Breast epithelium (tissue), 3 donors: ENCODE results near the gene PSMD8.

ENCODE experiments used
- POLR2A ChIP-seq: fragments of 450-650 bp; IDR thresholded peaks from one replicate; pipeline ENCODE4 v1.6.1; 2016; ENCODE audit warnings: antibody characterized with exemption, mild to moderate bottlenecking, moderate library complexity
- POLR2AphosphoS5 ChIP-seq, 3 donors: sonication (generic); formaldehyde crosslinking; IDR thresholded peaks; one replicate each; pipeline ENCODE4 v1.6.1; 2017; ENCODE audit warnings: antibody characterized with exemption in 3 of 3
- TF ChIP-seq, protein P1 (sequence below), 3 donors: fragments of 450-650 bp; IDR thresholded peaks; one replicate each; pipeline ENCODE4 v1.5.1; 2016 to 2017; ENCODE audit warnings: antibody characterized with exemption in 3 of 3, mild to moderate bottlenecking in 3 of 3, moderate library complexity in 3 of 3

- TF ChIP-seq, protein P1, sequence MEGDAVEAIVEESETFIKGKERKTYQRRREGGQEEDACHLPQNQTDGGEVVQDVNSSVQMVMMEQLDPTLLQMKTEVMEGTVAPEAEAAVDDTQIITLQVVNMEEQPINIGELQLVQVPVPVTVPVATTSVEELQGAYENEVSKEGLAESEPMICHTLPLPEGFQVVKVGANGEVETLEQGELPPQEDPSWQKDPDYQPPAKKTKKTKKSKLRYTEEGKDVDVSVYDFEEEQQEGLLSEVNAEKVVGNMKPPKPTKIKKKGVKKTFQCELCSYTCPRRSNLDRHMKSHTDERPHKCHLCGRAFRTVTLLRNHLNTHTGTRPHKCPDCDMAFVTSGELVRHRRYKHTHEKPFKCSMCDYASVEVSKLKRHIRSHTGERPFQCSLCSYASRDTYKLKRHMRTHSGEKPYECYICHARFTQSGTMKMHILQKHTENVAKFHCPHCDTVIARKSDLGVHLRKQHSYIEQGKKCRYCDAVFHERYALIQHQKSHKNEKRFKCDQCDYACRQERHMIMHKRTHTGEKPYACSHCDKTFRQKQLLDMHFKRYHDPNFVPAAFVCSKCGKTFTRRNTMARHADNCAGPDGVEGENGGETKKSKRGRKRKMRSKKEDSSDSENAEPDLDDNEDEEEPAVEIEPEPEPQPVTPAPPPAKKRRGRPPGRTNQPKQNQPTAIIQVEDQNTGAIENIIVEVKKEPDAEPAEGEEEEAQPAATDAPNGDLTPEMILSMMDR (IDR thresholded peaks at IDR 0.05) = no peak
- no peak for TF ChIP-seq POLR2AphosphoS5 (IDR thresholded peaks at IDR 0.05)
- TF ChIP-seq POLR2A = no peak
Measured at GRCh38 chr19:38375098-38375493, 725 bp downstream of the PSMD8 start.
